Fibroblast of skin of back (primary cell): ENCODE results near the gene TYSND1.
"Not testable (repeated sequence)": the region's sequence is repeated elsewhere in the genome, so short reads cannot be mapped to it uniquely, and the experiment has no call there.

Experiments used
- DNase-seq: peaks from one replicate; pipeline ENCODE4 v3.0.0-alpha.2; 2013

TYSND1 gene

GRCh38 chr10:70164163-70164562 is 17.7 kb upstream of the TYSND1 start:
- no peak for DNase-seq

DNA sequence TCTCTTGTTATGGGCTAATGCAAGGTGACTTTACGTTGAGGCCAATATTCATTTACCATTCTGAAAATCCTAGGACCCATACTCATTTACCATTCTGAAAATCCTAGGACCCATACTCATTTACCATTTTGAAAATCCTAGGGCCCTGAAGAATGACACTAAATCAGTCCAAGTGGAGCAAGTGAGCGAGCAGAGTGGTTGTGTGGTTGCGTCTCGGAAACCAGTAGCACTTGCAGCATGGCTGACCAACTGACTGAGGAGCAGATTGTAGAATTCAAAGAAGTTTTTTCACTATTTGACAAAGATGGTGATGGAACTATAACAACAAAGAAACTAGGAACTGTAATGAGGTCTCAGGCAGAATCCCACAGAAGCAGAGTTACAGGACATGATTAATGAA is 16.9 kb upstream of the TYSND1 start:
- DNase-seq, result no peak

- DNase-seq, result no peak
Observed at GRCh38 chr10:70162892-70163201, 16.3 kb upstream of the TYSND1 start.

DNA sequence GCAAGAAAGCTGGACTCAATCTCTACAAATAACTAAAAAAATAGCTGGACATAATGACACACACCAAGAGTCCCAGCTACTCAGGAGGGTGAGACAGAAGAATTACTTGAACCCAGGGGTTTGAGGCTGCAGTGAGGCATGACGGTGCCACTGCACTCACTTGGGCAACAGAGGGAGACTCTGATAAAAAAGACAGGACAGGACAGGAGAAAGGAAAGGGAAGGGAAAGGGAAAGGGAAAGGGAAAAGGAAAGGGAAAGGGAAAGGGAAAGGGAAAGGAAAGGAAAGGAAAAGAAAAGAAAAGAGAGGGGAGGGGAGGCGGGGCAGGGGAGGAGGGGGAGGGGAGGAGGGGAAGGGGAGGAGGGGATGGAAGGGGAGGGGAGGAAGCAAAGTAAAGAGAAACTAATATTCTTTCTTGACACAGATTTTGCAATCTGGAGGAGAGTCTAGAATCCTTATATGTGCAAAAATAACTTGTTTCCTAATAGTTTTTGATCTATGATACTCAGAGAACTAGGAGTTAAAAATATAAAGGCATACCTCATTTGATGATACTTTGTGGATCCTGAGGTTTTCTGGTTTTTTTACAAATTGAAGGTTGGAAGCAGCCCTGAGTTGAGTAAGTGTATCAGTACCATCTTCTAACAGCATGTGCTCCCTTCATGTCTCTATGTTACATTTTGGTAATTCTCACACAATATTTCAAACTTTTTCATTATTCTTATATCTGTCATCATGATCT is 15.8 kb upstream of the TYSND1 start:
- no peak for DNase-seq

DNA sequence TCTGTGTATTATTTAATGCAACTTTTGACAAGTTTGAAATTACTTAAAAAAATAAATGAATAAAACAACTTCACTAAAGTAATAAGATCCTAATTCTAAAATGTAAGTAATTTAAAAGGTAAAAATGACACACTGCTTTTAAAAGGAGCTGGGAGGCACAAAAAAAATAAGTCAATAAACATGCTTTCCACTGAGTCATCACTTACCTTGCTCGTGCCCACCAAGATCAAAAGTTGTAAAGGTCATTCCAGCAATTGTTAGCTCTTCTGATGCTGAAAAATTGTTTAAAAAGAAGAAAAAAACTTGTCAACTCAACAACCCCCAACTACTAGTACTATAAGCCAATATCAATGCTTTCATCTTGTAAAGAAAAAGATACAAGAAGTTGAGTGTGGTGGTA is 14.3 kb upstream of the TYSND1 start:
- no peak for DNase-seq

- not testable (repeated sequence) for DNase-seq
Observed at GRCh38 chr10:70159366-70159765, 12.9 kb upstream of the TYSND1 start.

DNA sequence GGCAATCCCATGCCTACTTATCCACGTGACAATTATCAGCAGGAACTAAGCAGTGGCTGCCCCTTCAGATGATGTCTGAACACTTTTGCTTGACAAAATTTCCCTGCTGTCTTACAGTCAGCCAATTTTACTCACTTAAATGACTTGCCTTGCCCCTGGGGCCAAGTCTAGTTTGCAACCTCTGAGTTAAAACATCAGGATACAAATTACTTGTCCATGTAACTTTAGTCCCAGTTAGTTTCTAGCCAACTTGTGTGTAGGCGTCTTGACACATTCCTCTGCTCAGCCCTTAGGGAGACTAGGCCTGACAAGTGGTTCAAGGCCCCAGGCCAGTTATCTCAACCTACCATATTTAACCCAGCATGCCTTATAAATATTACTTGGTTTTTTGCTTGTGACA is 11.6 kb upstream of the TYSND1 start:
- DNase-seq, result no peak

DNA sequence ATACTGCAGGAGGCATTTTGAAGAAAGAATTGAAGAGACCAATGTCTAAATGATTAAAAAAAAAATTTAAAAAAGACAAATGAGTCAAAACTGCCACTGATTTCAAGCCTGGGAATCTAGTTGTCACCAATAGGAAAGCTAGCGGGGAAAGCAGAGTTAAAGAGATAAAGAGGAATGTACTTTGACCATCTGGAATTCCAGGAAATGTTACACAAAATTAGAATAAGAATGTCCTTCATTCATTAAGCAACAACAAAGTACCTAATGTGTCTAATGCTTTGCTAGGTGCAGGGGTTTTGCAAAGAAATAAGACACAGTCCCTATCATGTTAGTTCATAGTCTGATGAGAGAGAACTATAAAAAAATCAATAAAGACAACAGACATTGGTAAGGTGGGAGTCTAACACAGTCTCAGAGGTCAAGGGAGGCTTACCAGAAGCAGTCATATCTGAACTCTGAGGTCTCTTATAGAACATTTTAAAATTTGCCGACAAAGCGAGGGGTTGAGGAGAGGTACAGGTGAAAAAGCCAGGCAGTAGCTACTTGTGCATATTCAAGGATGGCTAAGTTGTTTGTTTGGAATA is 8.8 kb upstream of the TYSND1 start:
- no peak for DNase-seq

- DNase-seq, result no peak
Observed at GRCh38 chr10:70148516-70148915, 2.0 kb upstream of the TYSND1 start.

DNA sequence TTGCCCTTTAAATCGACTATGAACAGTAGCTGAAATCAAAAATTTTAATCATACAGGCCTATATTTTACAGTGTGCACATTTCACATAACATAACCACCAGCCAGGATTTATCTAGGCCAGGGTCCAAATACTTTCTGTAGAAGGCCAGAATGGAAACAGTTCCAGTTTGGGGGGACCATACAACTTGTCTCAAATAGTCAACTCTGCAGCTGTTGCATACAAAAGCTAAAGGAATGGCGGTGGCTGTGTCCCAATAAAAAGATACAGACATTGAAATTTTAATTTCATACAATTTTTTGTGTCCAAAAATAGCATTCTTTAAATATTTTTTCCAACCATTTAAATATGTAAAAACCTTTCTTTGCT is 742 bp upstream of the TYSND1 start:
- no peak for DNase-seq

DNA sequence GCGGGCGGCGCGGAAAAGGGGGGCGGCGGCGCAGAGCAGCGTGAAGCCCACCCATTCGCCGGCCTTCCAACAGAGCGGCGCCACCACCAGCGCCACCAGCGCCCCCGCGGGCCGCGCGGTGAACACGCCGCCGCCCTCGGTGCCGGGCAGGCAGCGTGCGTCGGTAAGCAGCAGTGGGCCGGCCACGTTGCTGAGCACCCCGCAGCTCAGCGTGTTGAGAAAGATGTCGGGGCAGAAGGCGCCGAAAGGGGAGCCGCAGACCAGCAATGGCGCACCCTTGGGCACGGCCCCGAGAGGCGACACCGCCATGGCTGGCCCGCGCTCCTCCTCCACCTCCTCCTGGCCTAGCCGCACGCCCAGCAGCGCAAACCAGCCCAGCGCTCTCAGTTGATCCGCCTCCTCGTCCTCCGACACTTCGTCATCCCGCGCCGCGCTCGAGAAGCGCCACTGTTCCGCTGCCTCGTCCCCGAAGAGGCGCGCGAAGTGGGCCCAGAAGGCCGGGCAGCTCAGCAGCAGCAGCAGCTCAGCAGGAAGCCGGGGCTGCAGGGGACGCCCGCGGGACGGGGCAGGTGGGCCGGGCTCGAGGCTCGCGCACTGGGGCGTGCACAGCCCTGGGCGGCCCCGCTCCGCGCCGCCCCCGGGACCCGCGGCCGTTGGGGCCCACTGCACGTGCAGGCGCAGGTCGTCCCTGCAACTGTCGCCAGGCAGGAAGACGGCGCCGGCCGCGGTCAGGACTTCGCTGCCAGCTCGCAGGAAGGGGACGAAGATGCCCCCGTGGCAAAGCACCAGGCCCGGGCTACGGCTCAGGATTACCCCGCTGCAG is 623 bp downstream of the TYSND1 start:
- DNase-seq, result peak; percentile 69

DNA sequence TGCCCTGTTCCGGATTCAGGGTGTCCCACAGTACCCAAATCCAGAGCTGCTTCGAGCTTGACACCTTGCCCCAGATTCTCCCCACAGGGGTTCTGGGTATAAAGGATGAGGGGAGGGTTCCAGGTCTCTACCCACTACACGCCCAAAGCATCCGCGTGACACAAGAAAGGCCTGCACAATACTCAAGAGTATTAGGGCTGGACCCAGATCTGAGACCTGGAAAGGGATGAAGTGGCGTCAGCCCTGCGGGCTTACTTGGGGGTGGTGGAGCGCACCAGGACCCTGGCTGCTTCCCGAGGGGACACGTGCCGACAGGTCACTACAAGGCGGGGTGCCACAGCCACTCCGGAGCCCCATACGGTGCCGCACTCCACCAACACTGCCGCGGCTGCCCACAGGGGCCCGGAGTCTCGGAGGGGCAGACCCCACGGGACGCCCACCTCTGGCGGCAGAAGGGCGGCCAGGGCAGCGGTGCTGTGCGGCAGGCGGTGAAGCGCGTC is 1.3 kb downstream of the TYSND1 start:
- DNase-seq, result no peak

- DNase-seq, result no peak
Observed at GRCh38 chr10:70144372-70145110, 2.0 kb downstream of the TYSND1 start.

GRCh38 chr10:70142555-70142954 is 3.9 kb downstream of the TYSND1 start:
- no peak for DNase-seq

GRCh38 chr10:70140297-70140696 is 6.2 kb downstream of the TYSND1 start:
- DNase-seq, result no peak

GRCh38 chr10:70139997-70140250 is 6.6 kb downstream of the TYSND1 start:
- DNase-seq, result no peak

DNA sequence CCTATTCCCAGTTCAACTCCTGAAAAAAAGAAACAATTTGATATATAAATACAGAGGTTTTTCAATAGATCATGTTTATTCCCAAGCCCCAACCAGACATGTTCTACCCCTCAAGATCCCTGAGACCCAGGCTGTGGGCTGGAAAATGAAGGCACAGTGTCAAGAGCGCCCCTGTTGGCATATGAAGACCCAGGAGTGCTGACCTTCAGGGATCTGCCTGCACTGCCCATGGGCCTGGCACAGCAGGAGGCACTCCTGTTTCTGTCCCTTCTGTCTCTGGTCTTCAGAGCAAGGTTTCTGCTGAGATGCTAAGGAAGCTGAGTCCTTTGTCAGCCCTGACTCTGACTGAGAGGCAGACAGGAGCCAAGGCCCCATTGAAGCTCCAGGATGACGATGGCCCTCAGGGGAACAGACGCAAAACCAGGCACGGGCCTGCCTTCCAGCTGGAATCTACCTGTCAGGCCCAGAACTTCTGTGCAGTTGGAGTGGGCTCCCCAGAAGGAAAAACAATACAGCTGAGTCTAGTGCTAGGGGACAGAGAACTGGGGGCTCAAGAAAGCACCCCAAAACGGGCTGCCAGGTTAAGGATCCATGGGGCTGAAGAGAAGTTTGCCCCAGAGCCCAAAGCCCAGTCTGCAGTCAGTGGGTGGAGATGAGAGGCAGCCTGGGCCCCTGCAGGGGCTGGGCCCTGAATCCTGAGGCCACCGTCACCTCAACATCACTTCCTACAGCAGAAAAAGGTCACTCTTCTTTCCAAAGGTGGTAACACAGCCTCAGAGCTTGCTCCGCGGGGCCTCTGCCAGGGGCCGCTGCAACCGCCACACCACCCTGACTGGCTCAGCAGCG is 7.1 kb downstream of the TYSND1 start:
- no peak for DNase-seq

GRCh38 chr10:70137927-70138883 is 8.3 kb downstream of the TYSND1 start:
- DNase-seq, result no peak

DNA sequence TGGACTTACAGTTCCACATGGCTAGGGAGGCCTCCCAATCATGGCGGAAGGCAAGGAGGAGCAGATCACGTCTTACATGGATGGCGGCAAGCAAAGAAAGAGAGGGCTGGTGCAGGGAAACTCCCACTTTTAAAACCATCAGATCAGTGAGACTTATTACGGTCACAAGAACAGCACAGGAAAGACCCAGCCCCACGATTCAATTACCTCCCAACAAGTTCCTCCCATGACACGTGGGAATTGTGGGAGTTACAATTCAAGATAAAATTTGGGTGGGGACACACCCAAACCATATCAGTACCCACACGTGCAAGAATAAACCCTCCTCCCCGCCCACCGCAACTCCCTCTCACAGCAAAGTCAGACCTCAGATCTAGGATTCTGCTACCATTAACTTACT is 9.4 kb downstream of the TYSND1 start:
- DNase-seq, result no peak

GRCh38 chr10:70135684-70136083 is 10.8 kb downstream of the TYSND1 start:
- no peak for DNase-seq

GRCh38 chr10:70135046-70135445 is 11.5 kb downstream of the TYSND1 start:
- DNase-seq, result no peak
